HCT116 (cell line): ENCODE measurements around the gene NUBPL. TPM values are rescaled to one million over a fixed set of nuclear protein-coding genes. Genes with fewer than 3 reads are reported as not detected.
"Not testable (repeated sequence)": the region's sequence is repeated elsewhere in the genome, so short reads cannot be mapped to it uniquely, and the experiment has no call there.

Source experiments
- ATAC-seq: fragments of 200-7000 bp; cut with Tn5 transposase; 2 replicates; pipeline ENCODE4 v1.9.1; 2020; ENCODE audit warnings: mild to moderate bottlenecking, moderate library complexity
- BruUV-seq: library from RNA; stranded (reverse); fragments of 400-500 nt; replicated peaks from 2 replicates; lab custom pipeline; 2021; lab: Mats Ljungman, UMichigan
- CTCF ChIA-PET: fragments of 300-600 bp; sonication (Branson Sonifier 250); formaldehyde crosslinking; loops from one replicate; lab custom pipeline; 2021; ENCODE audit warnings: antibody characterized with exemption; lab: Charles Lee
- POLR2A ChIA-PET: fragments of 300-600, 350-600 bp; sonication (Branson Sonifier 250); formaldehyde crosslinking; loops from one replicate; lab custom pipeline; 2021; ENCODE audit warnings: antibody characterized with exemption; lab: Charles Lee
- RAD21 ChIA-PET, 2 experiments: fragments of 300-600 bp; sonication (Branson Sonifier 250); formaldehyde crosslinking; loops; one replicate each; lab custom pipeline; 2023; ENCODE audit warnings: low total read pairs in 2 of 2; ENCODE audit not compliant: uncharacterized antibody in 2 of 2, unreplicated experiment in 2 of 2, low non-redundant PET in 1 of 2; lab: Charles Lee
- DNase-seq: peaks from one replicate; pipeline ENCODE4 v3.0.0-alpha.2; 2010; ENCODE audit warnings: low read depth, low spot score
- H2AFZ ChIP-seq: fragments of 200-600 bp; shearing (Covaris generic), sonication (generic); 2 replicates; pipeline ENCODE4 v1.6.1; 2017; ENCODE audit warnings: low read depth, mixed run types, mixed read lengths, antibody characterized with exemption, low read length; ENCODE audit not compliant: poor library complexity, severe bottlenecking
- H3K27ac ChIP-seq: 2 replicates; pipeline ENCODE4 v1.5.1; 2012; ENCODE audit warnings: low read depth, low read length
- H3K27me3 ChIP-seq: fragments of 200-600 bp; sonication (generic); 2 replicates; pipeline ENCODE4 v1.6.1; 2016; ENCODE audit warnings: mixed run types, low read length, mixed read lengths; ENCODE audit not compliant: insufficient read depth
- H3K36me3 ChIP-seq, 2 experiments: fragments of 200-500 bp in 1 of 2; fragments of 200-600 bp in 1 of 2; sonication (Bioruptor generic) in 1 of 2; sonication (generic) in 1 of 2; 2 replicates each; pipeline versions ENCODE4 v1.5.1 to v1.6.1; 2014 to 2016; ENCODE audit warnings: low read length in 2 of 2, inconsistent platforms in 1 of 2, mixed read lengths in 1 of 2, mixed run types in 1 of 2; ENCODE audit not compliant: insufficient read depth in 2 of 2, control insufficient read depth in 1 of 2
- H3K4me1 ChIP-seq, 2 experiments: fragments of 200-600 bp in 1 of 2; sonication (generic) in 1 of 2; 2 replicates each; pipeline versions ENCODE4 v1.5.1 to v1.6.1; 2012 to 2017; ENCODE audit warnings: low read length in 2 of 2, inconsistent platforms in 1 of 2, mild to moderate bottlenecking in 1 of 2, mixed read lengths in 1 of 2, mixed run types in 1 of 2, moderate library complexity in 1 of 2; ENCODE audit not compliant: insufficient read depth in 2 of 2, control insufficient read depth in 1 of 2
- H3K4me2 ChIP-seq: fragments of 200-600 bp; sonication (generic); 2 replicates; pipeline ENCODE4 v1.6.1; 2017; ENCODE audit warnings: mixed run types, low read length, mixed read lengths
- H3K4me3 ChIP-seq, 2 experiments: fragments of 200-600 bp in 1 of 2; sonication (generic) in 1 of 2; replicated peaks in 1 of 2; 2 replicates each; pipeline ENCODE4 v1.5.1; 2011 to 2016; ENCODE audit warnings: low read length in 2 of 2, control low read depth in 1 of 2, low read depth in 1 of 2, mild to moderate bottlenecking in 1 of 2, mixed read lengths in 1 of 2, mixed run types in 1 of 2
- H3K79me2 ChIP-seq: fragments of 200-600 bp; sonication (generic); 2 replicates; pipeline ENCODE4 v1.6.1; 2017; ENCODE audit warnings: mild to moderate bottlenecking, mixed run types, low read length, moderate library complexity, mixed read lengths; ENCODE audit not compliant: insufficient read depth
- H3K9ac ChIP-seq: fragments of 200-600 bp; sonication (generic); 2 replicates; pipeline ENCODE4 v1.6.1; 2016; ENCODE audit warnings: low read length, mixed read lengths
- H3K9me2 ChIP-seq: fragments of 200-600 bp; sonication (generic), shearing (Covaris generic); 2 replicates; pipeline ENCODE4 v1.6.1; 2017; ENCODE audit warnings: mixed run types, mild to moderate bottlenecking, moderate library complexity; ENCODE audit not compliant: insufficient read depth
- H3K9me3 ChIP-seq, 2 experiments: fragments of 200-500 bp in 1 of 2; fragments of 200-600 bp in 1 of 2; sonication (Bioruptor generic) in 1 of 2; sonication (generic) in 1 of 2; 2 replicates each; pipeline ENCODE4 v1.6.1; 2014 to 2017; ENCODE audit warnings: low read length in 2 of 2, mixed read lengths in 2 of 2, inconsistent platforms in 1 of 2, low read depth in 1 of 2, mild to moderate bottlenecking in 1 of 2, mixed run types in 1 of 2, moderate library complexity in 1 of 2; ENCODE audit not compliant: control insufficient read depth in 1 of 2, insufficient read depth in 1 of 2
- H4K20me1 ChIP-seq: fragments of 200-600 bp; sonication (generic), shearing (Covaris generic); 2 replicates; pipeline ENCODE4 v1.6.1; 2017; ENCODE audit warnings: mixed run types, mild to moderate bottlenecking, moderate library complexity; ENCODE audit not compliant: insufficient read depth
- CEBPB ChIP-seq: IDR thresholded peaks from 2 replicates; pipeline ENCODE4 v1.6.1; 2012; ENCODE audit warnings: low read depth
- EZH2 ChIP-seq: fragments of 200-600 bp; sonication (generic); IDR thresholded peaks from 2 replicates; pipeline ENCODE4 v1.6.1; 2017; ENCODE audit warnings: antibody characterized with exemption, mixed run types
- FOSL1 ChIP-seq: IDR thresholded peaks from 2 replicates; pipeline ENCODE4 v1.6.1; 2012; ENCODE audit warnings: low read depth
- POLR2AphosphoS5 ChIP-seq: IDR thresholded peaks from 2 replicates; pipeline ENCODE4 v1.6.1; 2011; ENCODE audit warnings: mild to moderate bottlenecking, low read depth, low read length, moderate library complexity
- RAD21 ChIP-seq: IDR thresholded peaks from 2 replicates; pipeline ENCODE4 v1.6.1; 2012; ENCODE audit warnings: low read depth, mild to moderate bottlenecking
- SP1 ChIP-seq: IDR thresholded peaks from 2 replicates; pipeline ENCODE4 v1.6.1; 2012; ENCODE audit warnings: low read depth
- TCF7L2 ChIP-seq: IDR thresholded peaks from 2 replicates; pipeline ENCODE4 v1.7.0; 2011; ENCODE audit warnings: borderline replicate concordance, inconsistent platforms; ENCODE audit not compliant: insufficient read depth, insufficient read length; ENCODE audit errors: extremely low read depth
- YY1 ChIP-seq: IDR thresholded peaks from 2 replicates; pipeline ENCODE4 v1.6.1; 2011; ENCODE audit warnings: low read length, low read depth, moderate library complexity, mild to moderate bottlenecking; ENCODE audit not compliant: insufficient replicate concordance; ENCODE audit errors: extremely low read depth
- ZNF274 ChIP-seq: fragments of 200-500 bp; sonication (Bioruptor generic); IDR thresholded peaks from 2 replicates; pipeline ENCODE4 v1.6.1; 2014; ENCODE audit warnings: mild to moderate bottlenecking, low read depth, low read length, inconsistent platforms
- intact Hi-C: fragments of 100-400 bp; cut with micrococcal nuclease; formaldehyde crosslinking; loops from 2 replicates; pipeline ENCODE4 v1.10.0; 2022
- total RNA-seq: library from RNA; stranded (reverse); gene quantifications from one replicate; pipeline ENCODE4 v1.2.1, GENCODE V29; 2021; ENCODE audit not compliant: unreplicated experiment
- TF ChIP-seq, protein P1 (sequence below): IDR thresholded peaks from 2 replicates; pipeline ENCODE4 v1.6.1; 2012; ENCODE audit warnings: low read depth

NUBPL gene
- total RNA-seq, 1 experiment from 2014 or later: 11.3 TPM

DNA sequence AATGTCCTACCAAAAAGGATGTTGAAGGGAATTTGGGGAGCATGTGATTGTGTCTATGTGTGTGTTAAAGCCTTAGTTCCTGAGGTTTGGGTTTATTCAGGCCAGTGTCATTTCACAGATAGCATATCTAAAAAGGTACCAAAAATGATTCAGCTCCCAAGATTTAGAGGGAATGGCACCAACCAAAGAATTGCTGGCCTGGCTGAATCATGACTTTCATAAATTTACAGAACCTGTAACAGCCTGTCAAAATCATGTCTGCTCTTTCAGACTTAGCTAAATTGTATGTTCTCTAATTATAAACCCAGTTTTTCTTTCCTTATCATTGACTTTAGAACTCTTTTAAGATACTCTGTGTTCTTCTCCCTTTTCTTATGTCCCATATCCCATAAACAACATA, 231.5 kb downstream of the NUBPL start:
- intact Hi-C loops: no loop called here
- no peaks in the 10 kb centered on the region for H3K27me3 ChIP-seq
- no peak for ATAC-seq
- H4K20me1 ChIP-seq: no peaks in the 10 kb centered on the region
- DNase-seq: no peak
- H3K9me2 ChIP-seq: no peaks in the 10 kb centered on the region
- RAD21 ChIA-PET: no interaction called here
- no peaks in the 10 kb centered on the region for H3K79me2 ChIP-seq
- H3K9me3 ChIP-seq: no peaks in the 10 kb centered on the region
- H3K4me3 ChIP-seq: no peak overlapping the region
- peaks cover 0 to 6% of the 10 kb centered on the region in 2 experiments; a peak in 1 of 4 replicates for H3K4me1 ChIP-seq
- no peak overlapping the region for H3K9ac ChIP-seq
- no peak overlapping the region for H3K27ac ChIP-seq
- POLR2A ChIA-PET: no interaction called here
- TF ChIP-seq POLR2AphosphoS5 (no peak), RAD21 (no peak), FOSL1 (no peak), EZH2 (no peak), CEBPB (no peak), ZNF274 (no peak), YY1 (no peak), TCF7L2 (no peak), SP1 (no peak)
- TF ChIP-seq, protein P1, sequence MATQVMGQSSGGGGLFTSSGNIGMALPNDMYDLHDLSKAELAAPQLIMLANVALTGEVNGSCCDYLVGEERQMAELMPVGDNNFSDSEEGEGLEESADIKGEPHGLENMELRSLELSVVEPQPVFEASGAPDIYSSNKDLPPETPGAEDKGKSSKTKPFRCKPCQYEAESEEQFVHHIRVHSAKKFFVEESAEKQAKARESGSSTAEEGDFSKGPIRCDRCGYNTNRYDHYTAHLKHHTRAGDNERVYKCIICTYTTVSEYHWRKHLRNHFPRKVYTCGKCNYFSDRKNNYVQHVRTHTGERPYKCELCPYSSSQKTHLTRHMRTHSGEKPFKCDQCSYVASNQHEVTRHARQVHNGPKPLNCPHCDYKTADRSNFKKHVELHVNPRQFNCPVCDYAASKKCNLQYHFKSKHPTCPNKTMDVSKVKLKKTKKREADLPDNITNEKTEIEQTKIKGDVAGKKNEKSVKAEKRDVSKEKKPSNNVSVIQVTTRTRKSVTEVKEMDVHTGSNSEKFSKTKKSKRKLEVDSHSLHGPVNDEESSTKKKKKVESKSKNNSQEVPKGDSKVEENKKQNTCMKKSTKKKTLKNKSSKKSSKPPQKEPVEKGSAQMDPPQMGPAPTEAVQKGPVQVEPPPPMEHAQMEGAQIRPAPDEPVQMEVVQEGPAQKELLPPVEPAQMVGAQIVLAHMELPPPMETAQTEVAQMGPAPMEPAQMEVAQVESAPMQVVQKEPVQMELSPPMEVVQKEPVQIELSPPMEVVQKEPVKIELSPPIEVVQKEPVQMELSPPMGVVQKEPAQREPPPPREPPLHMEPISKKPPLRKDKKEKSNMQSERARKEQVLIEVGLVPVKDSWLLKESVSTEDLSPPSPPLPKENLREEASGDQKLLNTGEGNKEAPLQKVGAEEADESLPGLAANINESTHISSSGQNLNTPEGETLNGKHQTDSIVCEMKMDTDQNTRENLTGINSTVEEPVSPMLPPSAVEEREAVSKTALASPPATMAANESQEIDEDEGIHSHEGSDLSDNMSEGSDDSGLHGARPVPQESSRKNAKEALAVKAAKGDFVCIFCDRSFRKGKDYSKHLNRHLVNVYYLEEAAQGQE: no peak
- no peak overlapping the region for H3K4me2 ChIP-seq
- H3K36me3 ChIP-seq: no peaks in the 10 kb centered on the region
- CTCF ChIA-PET: no interaction called here
- H2AFZ ChIP-seq: no peak overlapping the region
- no TSS peak for BruUV-seq

DNA sequence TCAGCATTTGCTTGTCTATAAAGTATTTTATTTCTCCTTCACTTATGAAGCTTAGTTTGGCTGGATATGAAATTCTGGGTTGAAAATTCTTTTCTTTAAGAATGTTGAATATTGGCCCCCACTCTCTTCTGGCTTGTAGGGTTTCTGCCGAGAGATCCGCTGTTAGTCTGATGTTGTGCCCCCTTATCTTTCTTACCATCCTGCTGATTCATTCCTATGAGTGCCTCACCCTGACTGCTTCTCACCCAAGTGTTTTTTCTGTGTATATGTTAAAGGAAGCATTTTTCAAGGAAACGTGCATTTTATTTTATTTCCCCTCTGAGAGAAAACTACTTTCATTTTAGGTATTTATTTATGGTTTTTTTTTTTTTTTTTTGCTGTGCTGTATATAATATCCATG, 236.7 kb downstream of the NUBPL start:
- H3K9me3 ChIP-seq, CTCF ChIA-PET, BruUV-seq, H3K27ac ChIP-seq, H3K4me1 ChIP-seq, DNase-seq, POLR2A ChIA-PET, H3K79me2 ChIP-seq, H3K4me3 ChIP-seq, H3K36me3 ChIP-seq, H3K9ac ChIP-seq, H2AFZ ChIP-seq, H3K27me3 ChIP-seq, RAD21 ChIA-PET, ATAC-seq, H3K4me2 ChIP-seq, intact Hi-C loops, H4K20me1 ChIP-seq, H3K9me2 ChIP-seq: not testable (repeated sequence)
